ENCODE data around the gene TMED7. TPM values are rescaled to one million over a fixed set of nuclear protein-coding genes. Genes with fewer than 3 reads are reported as not detected.

TMED7 gene
- total and polyA plus RNA-seq, 4 donors: 43.4 to 140 (median 65.8) TPM

DNA sequence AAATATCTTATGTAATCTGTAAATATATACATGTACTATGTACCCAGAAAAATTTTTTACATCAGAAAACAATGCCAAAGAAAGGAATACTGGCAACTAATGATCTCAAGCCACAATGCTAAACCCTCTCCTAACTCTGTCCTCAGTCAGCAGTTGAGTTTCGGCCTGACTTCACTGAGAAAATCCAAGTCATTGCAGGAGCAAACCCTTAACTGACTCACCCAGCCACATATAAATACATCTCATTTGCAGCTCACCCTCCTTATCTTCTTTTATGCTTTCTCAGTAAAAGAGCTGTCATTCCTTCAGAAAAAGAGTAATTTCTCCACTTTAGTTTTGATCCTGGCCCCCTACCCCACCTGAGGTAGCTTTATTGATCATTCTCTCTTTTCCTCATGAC lies 46.1 kb upstream of the TMED7 start:
- Histone ChIP-seq H3K4me1 (ENCODE audit: control insufficient read depth in 4 of 4, insufficient read depth in 4 of 4, low read length in 3 of 4) (peaks cover 0 to 2% (median 0%) of the 10 kb centered on the region in 4 donors), H3K4me3 (ENCODE audit: low read depth in 1 of 3, low read length in 3 of 3) (no peak overlapping the region), H3K27ac (ENCODE audit: low read depth in 1 of 2, low read length in 2 of 2) (no peak overlapping the region), H3K27me3 (ENCODE audit: control insufficient read depth in 4 of 4, insufficient read depth in 4 of 4, low read length in 3 of 4) (no peaks in the 10 kb centered on the region), H3K9ac (ENCODE audit: low read depth in 1 of 2, low read length in 2 of 2) (no peak overlapping the region), H3K36me3 (ENCODE audit: control insufficient read depth in 4 of 4, insufficient read depth in 3 of 4, low read depth in 1 of 4, low read length in 3 of 4) (no peaks in the 10 kb centered on the region), H3K9me3 (ENCODE audit: control insufficient read depth in 4 of 4, low read length in 3 of 4) (no peaks in the 10 kb centered on the region)
- WGBS: 94% methylated on average over 1 of the region's 1 CpG
- TF ChIP-seq FOXA1 (IDR thresholded peaks at IDR 0.05) (no peak), JUND (IDR thresholded peaks at IDR 0.05) (no peak), RXRA (IDR thresholded peaks at IDR 0.05) (no peak), HNF4G (IDR thresholded peaks at IDR 0.05) (no peak), GABPA (IDR thresholded peaks at IDR 0.05 in 1 of 2, conservative IDR thresholded peaks at IDR 0.05 in 1 of 2) (no peak), FOXA2 (IDR thresholded peaks at IDR 0.05) (no peak), YY1 (IDR thresholded peaks at IDR 0.05) (no peak), RAD21 (IDR thresholded peaks at IDR 0.05) (no peak)
- TF ChIP-seq, protein P1, sequence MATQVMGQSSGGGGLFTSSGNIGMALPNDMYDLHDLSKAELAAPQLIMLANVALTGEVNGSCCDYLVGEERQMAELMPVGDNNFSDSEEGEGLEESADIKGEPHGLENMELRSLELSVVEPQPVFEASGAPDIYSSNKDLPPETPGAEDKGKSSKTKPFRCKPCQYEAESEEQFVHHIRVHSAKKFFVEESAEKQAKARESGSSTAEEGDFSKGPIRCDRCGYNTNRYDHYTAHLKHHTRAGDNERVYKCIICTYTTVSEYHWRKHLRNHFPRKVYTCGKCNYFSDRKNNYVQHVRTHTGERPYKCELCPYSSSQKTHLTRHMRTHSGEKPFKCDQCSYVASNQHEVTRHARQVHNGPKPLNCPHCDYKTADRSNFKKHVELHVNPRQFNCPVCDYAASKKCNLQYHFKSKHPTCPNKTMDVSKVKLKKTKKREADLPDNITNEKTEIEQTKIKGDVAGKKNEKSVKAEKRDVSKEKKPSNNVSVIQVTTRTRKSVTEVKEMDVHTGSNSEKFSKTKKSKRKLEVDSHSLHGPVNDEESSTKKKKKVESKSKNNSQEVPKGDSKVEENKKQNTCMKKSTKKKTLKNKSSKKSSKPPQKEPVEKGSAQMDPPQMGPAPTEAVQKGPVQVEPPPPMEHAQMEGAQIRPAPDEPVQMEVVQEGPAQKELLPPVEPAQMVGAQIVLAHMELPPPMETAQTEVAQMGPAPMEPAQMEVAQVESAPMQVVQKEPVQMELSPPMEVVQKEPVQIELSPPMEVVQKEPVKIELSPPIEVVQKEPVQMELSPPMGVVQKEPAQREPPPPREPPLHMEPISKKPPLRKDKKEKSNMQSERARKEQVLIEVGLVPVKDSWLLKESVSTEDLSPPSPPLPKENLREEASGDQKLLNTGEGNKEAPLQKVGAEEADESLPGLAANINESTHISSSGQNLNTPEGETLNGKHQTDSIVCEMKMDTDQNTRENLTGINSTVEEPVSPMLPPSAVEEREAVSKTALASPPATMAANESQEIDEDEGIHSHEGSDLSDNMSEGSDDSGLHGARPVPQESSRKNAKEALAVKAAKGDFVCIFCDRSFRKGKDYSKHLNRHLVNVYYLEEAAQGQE (IDR thresholded peaks at IDR 0.05): no peak
- TF ChIP-seq, protein P2, sequence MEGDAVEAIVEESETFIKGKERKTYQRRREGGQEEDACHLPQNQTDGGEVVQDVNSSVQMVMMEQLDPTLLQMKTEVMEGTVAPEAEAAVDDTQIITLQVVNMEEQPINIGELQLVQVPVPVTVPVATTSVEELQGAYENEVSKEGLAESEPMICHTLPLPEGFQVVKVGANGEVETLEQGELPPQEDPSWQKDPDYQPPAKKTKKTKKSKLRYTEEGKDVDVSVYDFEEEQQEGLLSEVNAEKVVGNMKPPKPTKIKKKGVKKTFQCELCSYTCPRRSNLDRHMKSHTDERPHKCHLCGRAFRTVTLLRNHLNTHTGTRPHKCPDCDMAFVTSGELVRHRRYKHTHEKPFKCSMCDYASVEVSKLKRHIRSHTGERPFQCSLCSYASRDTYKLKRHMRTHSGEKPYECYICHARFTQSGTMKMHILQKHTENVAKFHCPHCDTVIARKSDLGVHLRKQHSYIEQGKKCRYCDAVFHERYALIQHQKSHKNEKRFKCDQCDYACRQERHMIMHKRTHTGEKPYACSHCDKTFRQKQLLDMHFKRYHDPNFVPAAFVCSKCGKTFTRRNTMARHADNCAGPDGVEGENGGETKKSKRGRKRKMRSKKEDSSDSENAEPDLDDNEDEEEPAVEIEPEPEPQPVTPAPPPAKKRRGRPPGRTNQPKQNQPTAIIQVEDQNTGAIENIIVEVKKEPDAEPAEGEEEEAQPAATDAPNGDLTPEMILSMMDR (IDR thresholded peaks at IDR 0.05; ENCODE audit: low read depth, low read length, missing input control): no peak
- TF ChIP-seq, protein P3, sequence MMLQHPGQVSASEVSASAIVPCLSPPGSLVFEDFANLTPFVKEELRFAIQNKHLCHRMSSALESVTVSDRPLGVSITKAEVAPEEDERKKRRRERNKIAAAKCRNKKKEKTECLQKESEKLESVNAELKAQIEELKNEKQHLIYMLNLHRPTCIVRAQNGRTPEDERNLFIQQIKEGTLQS (IDR thresholded peaks at IDR 0.05): no peak
- DNase-seq (ENCODE audit: low spot score): no peak

DNA sequence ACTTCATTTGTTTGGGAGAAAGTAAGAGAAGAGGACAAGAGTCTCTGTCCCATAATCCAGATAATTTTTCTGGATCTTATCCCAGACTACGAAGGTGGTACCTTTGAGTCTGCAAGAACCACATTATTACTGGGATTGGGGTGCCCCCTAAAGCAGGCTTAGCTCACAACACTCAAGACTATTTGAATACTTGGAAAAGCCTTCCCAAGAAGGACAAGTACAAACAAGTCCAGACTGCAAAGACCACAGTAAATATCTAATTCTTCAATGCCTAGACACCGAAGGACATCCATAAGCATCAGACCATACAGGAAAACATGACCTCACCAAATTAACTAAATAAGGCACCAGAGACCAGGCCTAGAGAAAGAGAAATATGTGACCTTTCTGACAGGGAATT lies 40.2 kb upstream of the TMED7 start:
- no peak overlapping the region for H3K9ac ChIP-seq (ENCODE audit: low read depth in 1 of 2, low read length in 2 of 2)
- TF ChIP-seq, protein P1 (IDR thresholded peaks at IDR 0.05): no peak
- no peak for TF ChIP-seq HNF4G (IDR thresholded peaks at IDR 0.05)
- TF ChIP-seq NR2F2 (IDR thresholded peaks at IDR 0.05): no peak
- TF ChIP-seq, protein P3 (IDR thresholded peaks at IDR 0.05): no peak
- TF ChIP-seq, protein P2 (IDR thresholded peaks at IDR 0.05; ENCODE audit: low read depth, low read length, missing input control): no peak
- TF ChIP-seq JUND (IDR thresholded peaks at IDR 0.05): no peak
- TF ChIP-seq RAD21 (IDR thresholded peaks at IDR 0.05): no peak
- no peak for TF ChIP-seq EGR1 (IDR thresholded peaks at IDR 0.05; ENCODE audit: low read depth in 2 of 2)
- no peak for TF ChIP-seq TAF1 (conservative IDR thresholded peaks at IDR 0.05)
- TF ChIP-seq FOXA1 (IDR thresholded peaks at IDR 0.05): no peak
- no peak for TF ChIP-seq HNF4A (conservative IDR thresholded peaks at IDR 0.05)
- TF ChIP-seq YY1 (IDR thresholded peaks at IDR 0.05): no peak
- TF ChIP-seq, protein P4, sequence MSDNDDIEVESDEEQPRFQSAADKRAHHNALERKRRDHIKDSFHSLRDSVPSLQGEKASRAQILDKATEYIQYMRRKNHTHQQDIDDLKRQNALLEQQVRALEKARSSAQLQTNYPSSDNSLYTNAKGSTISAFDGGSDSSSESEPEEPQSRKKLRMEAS (IDR thresholded peaks at IDR 0.05): no peak
- DNase-seq (ENCODE audit: low spot score): no peak
- no peaks in the 10 kb centered on the region for H3K36me3 ChIP-seq (ENCODE audit: control insufficient read depth in 4 of 4, insufficient read depth in 3 of 4, low read depth in 1 of 4, low read length in 3 of 4)
- H3K4me3 ChIP-seq (ENCODE audit: low read depth in 1 of 3, low read length in 3 of 3): no peak overlapping the region
- H3K27me3 ChIP-seq (ENCODE audit: control insufficient read depth in 4 of 4, insufficient read depth in 4 of 4, low read length in 3 of 4): no peaks in the 10 kb centered on the region
- 70% methylated on average over 2 of the region's 2 CpGs for WGBS
- no peak overlapping the region for H3K27ac ChIP-seq (ENCODE audit: low read depth in 1 of 2, low read length in 2 of 2)
- no peaks in the 10 kb centered on the region for H3K4me1 ChIP-seq (ENCODE audit: control insufficient read depth in 4 of 4, insufficient read depth in 4 of 4, low read length in 3 of 4)
- no peaks in the 10 kb centered on the region for H3K9me3 ChIP-seq (ENCODE audit: control insufficient read depth in 4 of 4, low read length in 3 of 4)
